ENCODE data around the gene CRYBB1.

The CRYBB1 gene

GRCh38 chr22:26565889-26566288 lies 51.9 kb downstream of the CRYBB1 start:
- in situ Hi-C loops (cut with HindIII; ENCODE audit: low sequenced_read_pairs) = no loop called here
- DNase-seq (ENCODE audit: low read depth, low spot score) = no peak
- TF ChIP-seq CTCF (IDR thresholded peaks at IDR 0.05; ENCODE audit: low read depth, low read length) = no peak
- H3K4me3 ChIP-seq (ENCODE audit: low read depth, low read length) = no peak overlapping the region

- no peak for TF ChIP-seq CTCF (IDR thresholded peaks at IDR 0.05; ENCODE audit: low read depth, low read length)
- no peak overlapping the region for H3K4me3 ChIP-seq (ENCODE audit: low read depth, low read length)
- in situ Hi-C loops (cut with HindIII; ENCODE audit: low sequenced_read_pairs) = no loop called here
Measured at GRCh38 chr22:26565181-26565580, 52.6 kb downstream of the CRYBB1 start.

GRCh38 chr22:26564672-26565071 lies 53.2 kb downstream of the CRYBB1 start:
- in situ Hi-C loops (cut with HindIII; ENCODE audit: low sequenced_read_pairs) = no loop called here
- no peak for DNase-seq (ENCODE audit: low read depth, low spot score)
- H3K4me3 ChIP-seq (ENCODE audit: low read depth, low read length) = no peak overlapping the region
- TF ChIP-seq CTCF (IDR thresholded peaks at IDR 0.05; ENCODE audit: low read depth, low read length) = no peak

More at GRCh38 chr22:26565181-26565580, 52.6 kb downstream of the CRYBB1 start:
- DNase-seq (ENCODE audit: low read depth, low spot score) = no peak

- no peak for DNase-seq (ENCODE audit: low read depth, low spot score)
- TF ChIP-seq CTCF (IDR thresholded peaks at IDR 0.05; ENCODE audit: low read depth, low read length) = no peak
- in situ Hi-C loops (cut with HindIII; ENCODE audit: low sequenced_read_pairs) = no loop called here
- no peak overlapping the region for H3K4me3 ChIP-seq (ENCODE audit: low read depth, low read length)
Measured at GRCh38 chr22:26564181-26564580, 53.6 kb downstream of the CRYBB1 start.

- no peak for TF ChIP-seq CTCF (IDR thresholded peaks at IDR 0.05; ENCODE audit: low read depth, low read length)
- in situ Hi-C loops (cut with HindIII; ENCODE audit: low sequenced_read_pairs) = no loop called here
- DNase-seq (ENCODE audit: low read depth, low spot score) = no peak
- no peak overlapping the region for H3K4me3 ChIP-seq (ENCODE audit: low read depth, low read length)
Measured at GRCh38 chr22:26563022-26563421, 54.8 kb downstream of the CRYBB1 start.

GRCh38 chr22:26561756-26562417 lies 55.9 kb downstream of the CRYBB1 start:
- in situ Hi-C loops (cut with HindIII; ENCODE audit: low sequenced_read_pairs) = no loop called here
- DNase-seq (ENCODE audit: low read depth, low spot score) = no peak
- no peak overlapping the region for H3K4me3 ChIP-seq (ENCODE audit: low read depth, low read length)
- TF ChIP-seq CTCF (IDR thresholded peaks at IDR 0.05; ENCODE audit: low read depth, low read length) = no peak

Data from astrocyte of the spinal cord (primary cell).